HEK293 (cell line): Measurements from ENCODE around the gene PNKD.

Source experiments
- GLIS1 ChIP-seq: fragments of 450-650 bp; formaldehyde crosslinking; IDR thresholded peaks from 2 replicates; pipeline ENCODE4 v1.5.1; 2016; ENCODE audit warnings: missing biosample characterization, missing genetic modification characterization
- HOXD13 ChIP-seq: sonication (generic); formaldehyde crosslinking; IDR thresholded peaks from 2 replicates; pipeline ENCODE4 v1.8.0; 2022; ENCODE audit warnings: missing genetic modification reagents, borderline replicate concordance
- KLF1 ChIP-seq: fragments of 450-650 bp; formaldehyde crosslinking; IDR thresholded peaks from 2 replicates; pipeline ENCODE4 v1.5.1; 2016; ENCODE audit warnings: missing biosample characterization, missing genetic modification characterization
- KLF9 ChIP-seq: fragments of 450-650 bp; formaldehyde crosslinking; IDR thresholded peaks from 2 replicates; pipeline ENCODE4 v1.5.1; 2016; ENCODE audit warnings: missing biosample characterization, missing genetic modification characterization, low read depth
- SALL2 ChIP-seq: fragments of 450-650 bp; formaldehyde crosslinking; IDR thresholded peaks from 2 replicates; pipeline ENCODE4 v1.5.0; 2017; ENCODE audit warnings: missing biosample characterization, mild to moderate bottlenecking, missing genetic modification characterization, borderline replicate concordance
- SCRT1 ChIP-seq: fragments of 450-650 bp; formaldehyde crosslinking; IDR thresholded peaks from 2 replicates; pipeline ENCODE4 v1.5.1; 2016; ENCODE audit warnings: missing biosample characterization, missing genetic modification characterization, borderline replicate concordance
- ZBTB20 ChIP-seq: fragments of 450-650 bp; formaldehyde crosslinking; IDR thresholded peaks from 2 replicates; pipeline ENCODE4 v1.5.1; 2016; ENCODE audit warnings: missing biosample characterization, missing genetic modification characterization
- ZNF184 ChIP-seq: fragments of 450-650 bp; IDR thresholded peaks from 2 replicates; pipeline ENCODE4 v1.5.1; 2018; ENCODE audit warnings: missing biosample characterization, mild to moderate bottlenecking, missing genetic modification characterization
- ZNF221 ChIP-seq: fragments of 450-650 bp; formaldehyde crosslinking; IDR thresholded peaks from 2 replicates; pipeline ENCODE4 v1.5.1; 2017; ENCODE audit warnings: missing biosample characterization, missing genetic modification characterization, borderline replicate concordance
- ZNF223 ChIP-seq: fragments of 450-650 bp; formaldehyde crosslinking; IDR thresholded peaks from 2 replicates; pipeline ENCODE4 v1.5.1; 2016; ENCODE audit warnings: missing biosample characterization, missing genetic modification characterization
- ZNF24 ChIP-seq: fragments of 450-650 bp; formaldehyde crosslinking; IDR thresholded peaks from 2 replicates; pipeline ENCODE4 v1.5.1; 2016; ENCODE audit warnings: missing biosample characterization, missing genetic modification characterization
- ZNF629 ChIP-seq: fragments of 450-650 bp; formaldehyde crosslinking; IDR thresholded peaks from 2 replicates; pipeline ENCODE4 v1.5.1; 2017; ENCODE audit warnings: missing biosample characterization, missing genetic modification characterization
- ZNF843 ChIP-seq: fragments of 450-650 bp; formaldehyde crosslinking; IDR thresholded peaks from 2 replicates; pipeline ENCODE4 v1.5.1; 2016; ENCODE audit warnings: missing biosample characterization, missing genetic modification characterization
- TF ChIP-seq, protein P1 (sequence below): fragments of 450-650 bp; formaldehyde crosslinking; IDR thresholded peaks from 2 replicates; pipeline ENCODE4 v1.5.1; 2017; ENCODE audit warnings: missing biosample characterization, missing genetic modification characterization
- TF ChIP-seq, protein P2 (sequence below): fragments of 450-650 bp; formaldehyde crosslinking; IDR thresholded peaks from 2 replicates; pipeline ENCODE4 v1.5.1; 2016; ENCODE audit warnings: missing biosample characterization, missing genetic modification characterization
- TF ChIP-seq, protein P3 (sequence below): fragments of 450-650 bp; formaldehyde crosslinking; IDR thresholded peaks from 2 replicates; pipeline ENCODE4 v1.5.1; 2016; ENCODE audit warnings: missing biosample characterization, missing genetic modification characterization
- TF ChIP-seq, protein P4 (sequence below): fragments of 450-650 bp; formaldehyde crosslinking; IDR thresholded peaks from 2 replicates; pipeline ENCODE4 v1.5.1; 2016; ENCODE audit warnings: missing biosample characterization, missing genetic modification characterization
- TF ChIP-seq, protein P5 (sequence below): fragments of 450-650 bp; formaldehyde crosslinking; IDR thresholded peaks from 2 replicates; pipeline ENCODE4 v1.5.1; 2017; ENCODE audit warnings: missing biosample characterization, missing genetic modification characterization

The PNKD gene

DNA sequence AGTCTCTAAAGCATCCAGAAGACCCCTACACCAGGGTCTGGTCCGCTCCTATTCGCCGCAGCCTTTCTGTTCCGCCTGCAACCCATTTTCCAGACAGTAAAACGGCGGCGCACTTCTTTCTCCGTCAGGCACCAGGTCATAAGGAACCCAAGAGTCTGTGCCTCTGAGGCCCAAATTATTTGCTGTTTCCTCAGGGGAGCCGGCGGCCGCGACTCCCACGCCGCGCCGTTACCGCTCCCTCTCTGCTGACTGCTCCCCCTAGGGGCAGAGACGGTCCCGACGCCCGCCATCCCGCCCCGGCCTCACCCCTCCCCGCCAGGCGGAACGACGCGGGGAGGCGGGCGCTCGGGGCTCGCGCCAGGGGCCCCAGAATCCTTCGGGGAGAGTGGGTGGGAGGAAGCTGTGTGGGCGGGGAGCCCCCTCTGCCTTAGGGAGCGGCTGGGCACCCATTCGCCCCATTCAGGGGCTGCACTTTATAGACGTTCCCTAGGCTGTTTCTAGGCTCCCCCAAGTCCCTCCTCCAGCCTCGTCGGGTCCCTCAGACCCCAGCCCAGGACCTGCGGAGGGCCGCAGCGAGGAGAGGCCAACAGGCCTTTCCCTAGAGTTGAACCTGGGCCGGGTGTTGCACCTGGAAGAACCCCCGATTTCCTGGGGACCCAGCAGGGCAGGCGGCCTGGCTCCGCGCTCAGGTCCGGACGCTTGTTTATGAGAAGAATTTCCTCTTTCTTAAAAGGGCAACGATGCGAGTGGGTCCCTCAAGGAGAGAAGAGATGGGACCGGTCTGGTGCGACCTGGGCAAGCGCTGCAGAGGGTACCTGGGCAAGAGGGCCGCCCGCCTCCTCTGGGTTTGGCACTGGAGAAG, 125.7 kb downstream of the PNKD start (continued):
- TF ChIP-seq HOXD13 (CRISPR knock-in tag) (no peak), SCRT1 (tag by site-specific recombination) (no peak), GLIS1 (peak; percentile 87), ZNF24 (tag by site-specific recombination) (peak; percentile 55; the same call in 1 of the 2 replicates), ZNF223 (tag by site-specific recombination) (no peak), ZNF629 (tag by site-specific recombination) (peak; percentile 66), ZBTB20 (peak; percentile 82), ZNF843 (peak; percentile 70), ZNF184 (tag by site-specific recombination) (peak; percentile 46; the same call in 1 of the 2 replicates), KLF9 (tag by site-specific recombination) (peak; percentile 84), KLF1 (peak; percentile 64), SALL2 (no peak), ZNF221 (tag by site-specific recombination) (no peak)
- TF ChIP-seq, protein P1, sequence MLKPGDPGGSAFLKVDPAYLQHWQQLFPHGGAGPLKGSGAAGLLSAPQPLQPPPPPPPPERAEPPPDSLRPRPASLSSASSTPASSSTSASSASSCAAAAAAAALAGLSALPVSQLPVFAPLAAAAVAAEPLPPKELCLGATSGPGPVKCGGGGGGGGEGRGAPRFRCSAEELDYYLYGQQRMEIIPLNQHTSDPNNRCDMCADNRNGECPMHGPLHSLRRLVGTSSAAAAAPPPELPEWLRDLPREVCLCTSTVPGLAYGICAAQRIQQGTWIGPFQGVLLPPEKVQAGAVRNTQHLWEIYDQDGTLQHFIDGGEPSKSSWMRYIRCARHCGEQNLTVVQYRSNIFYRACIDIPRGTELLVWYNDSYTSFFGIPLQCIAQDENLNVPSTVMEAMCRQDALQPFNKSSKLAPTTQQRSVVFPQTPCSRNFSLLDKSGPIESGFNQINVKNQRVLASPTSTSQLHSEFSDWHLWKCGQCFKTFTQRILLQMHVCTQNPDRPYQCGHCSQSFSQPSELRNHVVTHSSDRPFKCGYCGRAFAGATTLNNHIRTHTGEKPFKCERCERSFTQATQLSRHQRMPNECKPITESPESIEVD (tag by site-specific recombination): no peak
- TF ChIP-seq, protein P2, sequence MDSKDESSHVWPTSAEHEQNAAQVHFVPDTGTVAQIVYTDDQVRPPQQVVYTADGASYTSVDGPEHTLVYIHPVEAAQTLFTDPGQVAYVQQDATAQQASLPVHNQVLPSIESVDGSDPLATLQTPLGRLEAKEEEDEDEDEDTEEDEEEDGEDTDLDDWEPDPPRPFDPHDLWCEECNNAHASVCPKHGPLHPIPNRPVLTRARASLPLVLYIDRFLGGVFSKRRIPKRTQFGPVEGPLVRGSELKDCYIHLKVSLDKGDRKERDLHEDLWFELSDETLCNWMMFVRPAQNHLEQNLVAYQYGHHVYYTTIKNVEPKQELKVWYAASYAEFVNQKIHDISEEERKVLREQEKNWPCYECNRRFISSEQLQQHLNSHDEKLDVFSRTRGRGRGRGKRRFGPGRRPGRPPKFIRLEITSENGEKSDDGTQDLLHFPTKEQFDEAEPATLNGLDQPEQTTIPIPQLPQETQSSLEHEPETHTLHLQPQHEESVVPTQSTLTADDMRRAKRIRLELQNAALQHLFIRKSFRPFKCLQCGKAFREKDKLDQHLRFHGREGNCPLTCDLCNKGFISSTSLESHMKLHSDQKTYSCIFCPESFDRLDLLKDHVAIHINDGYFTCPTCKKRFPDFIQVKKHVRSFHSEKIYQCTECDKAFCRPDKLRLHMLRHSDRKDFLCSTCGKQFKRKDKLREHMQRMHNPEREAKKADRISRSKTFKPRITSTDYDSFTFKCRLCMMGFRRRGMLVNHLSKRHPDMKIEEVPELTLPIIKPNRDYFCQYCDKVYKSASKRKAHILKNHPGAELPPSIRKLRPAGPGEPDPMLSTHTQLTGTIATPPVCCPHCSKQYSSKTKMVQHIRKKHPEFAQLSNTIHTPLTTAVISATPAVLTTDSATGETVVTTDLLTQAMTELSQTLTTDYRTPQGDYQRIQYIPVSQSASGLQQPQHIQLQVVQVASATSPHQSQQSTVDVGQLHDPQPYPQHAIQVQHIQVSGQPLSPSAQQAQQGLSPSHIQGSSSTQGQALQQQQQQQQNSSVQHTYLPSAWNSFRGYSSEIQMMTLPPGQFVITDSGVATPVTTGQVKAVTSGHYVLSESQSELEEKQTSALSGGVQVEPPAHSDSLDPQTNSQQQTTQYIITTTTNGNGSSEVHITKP (tag by site-specific recombination): peak; percentile 70
- TF ChIP-seq, protein P3, sequence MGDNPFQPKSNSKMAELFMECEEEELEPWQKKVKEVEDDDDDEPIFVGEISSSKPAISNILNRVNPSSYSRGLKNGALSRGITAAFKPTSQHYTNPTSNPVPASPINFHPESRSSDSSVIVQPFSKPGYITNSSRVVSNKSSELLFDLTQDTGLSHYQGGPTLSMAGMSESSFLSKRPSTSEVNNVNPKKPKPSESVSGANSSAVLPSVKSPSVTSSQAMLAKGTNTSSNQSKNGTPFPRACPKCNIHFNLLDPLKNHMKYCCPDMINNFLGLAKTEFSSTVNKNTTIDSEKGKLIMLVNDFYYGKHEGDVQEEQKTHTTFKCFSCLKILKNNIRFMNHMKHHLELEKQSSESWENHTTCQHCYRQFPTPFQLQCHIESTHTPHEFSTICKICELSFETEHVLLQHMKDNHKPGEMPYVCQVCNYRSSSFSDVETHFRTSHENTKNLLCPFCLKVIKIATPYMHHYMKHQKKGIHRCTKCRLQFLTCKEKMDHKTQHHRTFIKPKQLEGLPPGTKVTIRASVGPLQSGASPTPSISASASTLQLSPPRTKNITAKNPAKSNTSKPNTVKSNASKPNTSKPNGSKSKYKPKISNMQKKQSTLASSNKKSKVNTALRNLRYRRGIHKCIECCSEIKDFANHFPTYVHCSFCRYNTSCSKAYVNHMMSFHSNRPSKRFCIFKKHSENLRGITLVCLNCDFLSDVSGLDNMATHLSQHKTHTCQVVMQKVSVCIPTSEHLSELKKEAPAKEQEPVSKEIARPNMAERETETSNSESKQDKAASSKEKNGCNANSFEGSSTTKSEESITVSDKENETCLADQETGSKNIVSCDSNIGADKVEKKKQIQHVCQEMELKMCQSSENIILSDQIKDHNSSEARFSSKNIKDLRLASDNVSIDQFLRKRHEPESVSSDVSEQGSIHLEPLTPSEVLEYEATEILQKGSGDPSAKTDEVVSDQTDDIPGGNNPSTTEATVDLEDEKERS: 0 out of 2 replicates have a peak, but pooled peaks have one; percentile 50
- TF ChIP-seq, protein P4, sequence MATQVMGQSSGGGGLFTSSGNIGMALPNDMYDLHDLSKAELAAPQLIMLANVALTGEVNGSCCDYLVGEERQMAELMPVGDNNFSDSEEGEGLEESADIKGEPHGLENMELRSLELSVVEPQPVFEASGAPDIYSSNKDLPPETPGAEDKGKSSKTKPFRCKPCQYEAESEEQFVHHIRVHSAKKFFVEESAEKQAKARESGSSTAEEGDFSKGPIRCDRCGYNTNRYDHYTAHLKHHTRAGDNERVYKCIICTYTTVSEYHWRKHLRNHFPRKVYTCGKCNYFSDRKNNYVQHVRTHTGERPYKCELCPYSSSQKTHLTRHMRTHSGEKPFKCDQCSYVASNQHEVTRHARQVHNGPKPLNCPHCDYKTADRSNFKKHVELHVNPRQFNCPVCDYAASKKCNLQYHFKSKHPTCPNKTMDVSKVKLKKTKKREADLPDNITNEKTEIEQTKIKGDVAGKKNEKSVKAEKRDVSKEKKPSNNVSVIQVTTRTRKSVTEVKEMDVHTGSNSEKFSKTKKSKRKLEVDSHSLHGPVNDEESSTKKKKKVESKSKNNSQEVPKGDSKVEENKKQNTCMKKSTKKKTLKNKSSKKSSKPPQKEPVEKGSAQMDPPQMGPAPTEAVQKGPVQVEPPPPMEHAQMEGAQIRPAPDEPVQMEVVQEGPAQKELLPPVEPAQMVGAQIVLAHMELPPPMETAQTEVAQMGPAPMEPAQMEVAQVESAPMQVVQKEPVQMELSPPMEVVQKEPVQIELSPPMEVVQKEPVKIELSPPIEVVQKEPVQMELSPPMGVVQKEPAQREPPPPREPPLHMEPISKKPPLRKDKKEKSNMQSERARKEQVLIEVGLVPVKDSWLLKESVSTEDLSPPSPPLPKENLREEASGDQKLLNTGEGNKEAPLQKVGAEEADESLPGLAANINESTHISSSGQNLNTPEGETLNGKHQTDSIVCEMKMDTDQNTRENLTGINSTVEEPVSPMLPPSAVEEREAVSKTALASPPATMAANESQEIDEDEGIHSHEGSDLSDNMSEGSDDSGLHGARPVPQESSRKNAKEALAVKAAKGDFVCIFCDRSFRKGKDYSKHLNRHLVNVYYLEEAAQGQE (tag by site-specific recombination): no peak
- TF ChIP-seq, protein P5, sequence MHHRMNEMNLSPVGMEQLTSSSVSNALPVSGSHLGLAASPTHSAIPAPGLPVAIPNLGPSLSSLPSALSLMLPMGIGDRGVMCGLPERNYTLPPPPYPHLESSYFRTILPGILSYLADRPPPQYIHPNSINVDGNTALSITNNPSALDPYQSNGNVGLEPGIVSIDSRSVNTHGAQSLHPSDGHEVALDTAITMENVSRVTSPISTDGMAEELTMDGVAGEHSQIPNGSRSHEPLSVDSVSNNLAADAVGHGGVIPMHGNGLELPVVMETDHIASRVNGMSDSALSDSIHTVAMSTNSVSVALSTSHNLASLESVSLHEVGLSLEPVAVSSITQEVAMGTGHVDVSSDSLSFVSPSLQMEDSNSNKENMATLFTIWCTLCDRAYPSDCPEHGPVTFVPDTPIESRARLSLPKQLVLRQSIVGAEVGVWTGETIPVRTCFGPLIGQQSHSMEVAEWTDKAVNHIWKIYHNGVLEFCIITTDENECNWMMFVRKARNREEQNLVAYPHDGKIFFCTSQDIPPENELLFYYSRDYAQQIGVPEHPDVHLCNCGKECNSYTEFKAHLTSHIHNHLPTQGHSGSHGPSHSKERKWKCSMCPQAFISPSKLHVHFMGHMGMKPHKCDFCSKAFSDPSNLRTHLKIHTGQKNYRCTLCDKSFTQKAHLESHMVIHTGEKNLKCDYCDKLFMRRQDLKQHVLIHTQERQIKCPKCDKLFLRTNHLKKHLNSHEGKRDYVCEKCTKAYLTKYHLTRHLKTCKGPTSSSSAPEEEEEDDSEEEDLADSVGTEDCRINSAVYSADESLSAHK (tag by site-specific recombination): peak; percentile 100
